Testis (tissue), 3 donors: Measurements from ENCODE around the gene DNASE1L3. TPM values are rescaled to one million over a fixed set of nuclear protein-coding genes. Genes with fewer than 3 reads are reported as not detected.

Experiments
- DNase-seq: peaks from one replicate; pipeline ENCODE4 v3.0.0-alpha.2; 2019
- H3K27ac ChIP-seq, 2 donors: fragments of 200-600 bp; sonication (generic); one replicate each; pipeline ENCODE4 v1.5.1; 2019
- H3K27me3 ChIP-seq: fragments of 200-600 bp; sonication (generic); one replicate; pipeline ENCODE4 v1.5.1; 2019
- H3K36me3 ChIP-seq: fragments of 200-600 bp; sonication (generic); one replicate; pipeline ENCODE4 v1.5.1; 2017; ENCODE audit warnings: low read depth; ENCODE audit errors: missing control alignments
- H3K4me1 ChIP-seq: fragments of 200-600 bp; sonication (generic); one replicate; pipeline ENCODE4 v1.5.1; 2019
- H3K4me3 ChIP-seq, 2 donors: fragments of 200-600 bp; sonication (generic); one replicate each; pipeline ENCODE4 v1.5.1; 2017 to 2019
- H3K9me3 ChIP-seq: fragments of 200-600 bp; sonication (generic); one replicate; pipeline ENCODE4 v1.5.1; 2017
- POLR2A ChIP-seq: fragments of 450-650 bp; IDR thresholded peaks from one replicate; pipeline ENCODE4 v1.6.1; 2017; ENCODE audit warnings: antibody characterized with exemption, mild to moderate bottlenecking, moderate library complexity
- WGBS, 2 donors: methylation state at CpG; one replicate each; pipeline ENCODE4 v1.1.5; 2018; 5-methylcytosine and 5-hydroxymethylcytosine counted together
- intact Hi-C: fragments of 100-400 bp; cut with DNase I; formaldehyde crosslinking; loops from one replicate; pipeline ENCODE4 v1.15.1; 2023; ENCODE audit warnings: low total_unique reads
- polyA plus RNA-seq: library from polyadenylated mRNA; stranded (reverse); fragments of 350-450 nt; fragmentation: Illumina TruSeq; extraction: RNeasy Lipid Tissue Mini Kit (QIAGEN cat#74804); gene quantifications from one replicate; pipeline ENCODE4 v1.2.3, GENCODE V29; 2014; ENCODE audit warnings: low read depth, low replicate concordance; ENCODE audit not compliant: insufficient read depth
- total RNA-seq, 2 donors: library from RNA; depleted of rRNA; stranded (reverse); fragments of >200 nt; gene quantifications; one replicate each; pipeline ENCODE4 v1.2.3, GENCODE V29; 2016
- TF ChIP-seq, protein P1 (sequence below), 3 experiments: fragments of 450-650 bp in 2 of 3; fragments of 200-600 bp in 1 of 3; sonication (generic) in 1 of 3; IDR thresholded peaks; one replicate each; pipeline ENCODE4 v1.5.1; 2016 to 2019; ENCODE audit warnings: antibody characterized with exemption in 3 of 3, mild to moderate bottlenecking in 2 of 3, moderate library complexity in 1 of 3

The DNASE1L3 gene
- total and polyA plus RNA-seq, 3 donors from 2014 or later: 1.2 to 8.2 (median 3.8) TPM

DNA sequence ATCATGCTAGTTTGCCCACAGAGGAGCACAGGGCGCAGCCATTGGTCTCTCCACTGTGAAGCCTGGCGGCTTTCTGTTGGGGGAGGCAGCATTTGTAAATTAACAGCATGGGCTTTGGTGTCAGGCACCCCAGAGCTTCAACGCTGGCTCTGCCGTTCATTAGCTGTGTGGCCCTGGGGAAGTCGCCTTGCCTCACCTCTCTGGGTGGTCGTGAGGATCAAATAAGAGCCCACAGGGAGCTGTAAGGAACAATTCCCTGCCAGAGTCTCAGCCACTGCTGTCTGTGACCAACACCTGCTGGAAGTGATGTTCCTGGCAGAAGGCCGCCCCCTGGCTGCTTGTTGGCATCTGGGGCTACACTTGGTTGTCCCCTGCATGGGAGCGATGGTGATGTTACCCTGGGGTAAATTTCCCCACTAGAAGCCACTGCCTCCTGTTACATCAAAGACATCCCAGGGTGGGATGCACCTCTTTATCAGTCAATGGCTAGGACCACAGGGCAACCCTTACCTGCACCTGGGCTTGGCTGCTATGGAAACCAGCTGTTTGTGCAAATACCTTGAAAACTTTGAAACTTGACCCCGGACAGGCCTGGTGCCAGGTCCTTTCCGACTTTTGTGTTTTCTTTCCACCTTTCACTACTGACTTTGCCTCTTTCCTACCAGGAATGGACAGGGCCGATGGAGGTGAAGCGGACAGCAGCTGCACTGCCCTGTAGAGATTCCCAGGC is 36.9 kb downstream of the DNASE1L3 start:
- no peaks in the 10 kb centered on the region for H3K9me3 ChIP-seq
- TF ChIP-seq, protein P1, sequence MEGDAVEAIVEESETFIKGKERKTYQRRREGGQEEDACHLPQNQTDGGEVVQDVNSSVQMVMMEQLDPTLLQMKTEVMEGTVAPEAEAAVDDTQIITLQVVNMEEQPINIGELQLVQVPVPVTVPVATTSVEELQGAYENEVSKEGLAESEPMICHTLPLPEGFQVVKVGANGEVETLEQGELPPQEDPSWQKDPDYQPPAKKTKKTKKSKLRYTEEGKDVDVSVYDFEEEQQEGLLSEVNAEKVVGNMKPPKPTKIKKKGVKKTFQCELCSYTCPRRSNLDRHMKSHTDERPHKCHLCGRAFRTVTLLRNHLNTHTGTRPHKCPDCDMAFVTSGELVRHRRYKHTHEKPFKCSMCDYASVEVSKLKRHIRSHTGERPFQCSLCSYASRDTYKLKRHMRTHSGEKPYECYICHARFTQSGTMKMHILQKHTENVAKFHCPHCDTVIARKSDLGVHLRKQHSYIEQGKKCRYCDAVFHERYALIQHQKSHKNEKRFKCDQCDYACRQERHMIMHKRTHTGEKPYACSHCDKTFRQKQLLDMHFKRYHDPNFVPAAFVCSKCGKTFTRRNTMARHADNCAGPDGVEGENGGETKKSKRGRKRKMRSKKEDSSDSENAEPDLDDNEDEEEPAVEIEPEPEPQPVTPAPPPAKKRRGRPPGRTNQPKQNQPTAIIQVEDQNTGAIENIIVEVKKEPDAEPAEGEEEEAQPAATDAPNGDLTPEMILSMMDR (IDR thresholded peaks at IDR 0.05): peak in 2 of 3 experiments; percentile 29 to 31
- no peak for TF ChIP-seq POLR2A
- intact Hi-C loops: no loop called here
- no peaks in the 10 kb centered on the region for H3K27me3 ChIP-seq
- no peak overlapping the region for H3K27ac ChIP-seq
- H3K36me3 ChIP-seq: no peaks in the 10 kb centered on the region
- no peak overlapping the region for H3K4me3 ChIP-seq
- peaks cover 36% of the 10 kb centered on the region for H3K4me1 ChIP-seq
- 69 to 79% methylated on average over 10 to 12 of the region's 12 CpGs for WGBS, 2 donors
- DNase-seq: peak; percentile 81

DNA sequence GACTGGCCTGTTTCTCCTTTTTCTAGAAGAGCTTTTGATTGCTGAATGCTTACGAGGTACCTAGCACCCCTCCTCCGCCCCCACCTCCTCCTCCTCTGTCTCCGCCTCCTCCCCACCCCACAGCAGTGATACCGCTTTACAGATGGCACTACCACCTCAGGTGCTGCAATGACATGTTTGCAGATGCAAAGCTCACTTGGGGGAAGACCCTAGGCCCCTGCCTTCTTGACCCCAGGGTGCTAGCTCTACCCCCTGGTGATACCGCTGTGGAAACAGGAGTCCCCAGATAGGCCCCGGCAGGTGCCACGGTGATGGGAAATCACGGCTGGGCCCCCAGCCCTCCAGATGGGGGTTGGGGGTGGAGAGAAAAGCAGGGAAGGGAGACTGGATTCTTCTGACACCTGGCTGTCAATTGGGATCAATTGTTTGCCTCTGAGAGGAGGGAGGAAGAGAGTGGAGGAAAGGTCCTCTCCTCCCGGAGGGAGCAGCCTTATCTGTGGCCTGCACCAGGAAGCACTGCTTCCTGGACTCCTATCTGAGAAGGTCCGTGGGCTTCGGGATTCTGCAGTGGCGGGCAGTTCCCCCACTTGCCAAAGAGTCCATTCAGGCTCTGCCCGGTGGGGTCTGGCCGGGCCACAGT is 37.6 kb downstream of the DNASE1L3 start:
- intact Hi-C loops: no loop called here
- Histone ChIP-seq H3K27ac (no peak overlapping the region), H3K36me3 (no peaks in the 10 kb centered on the region), H3K4me3 (no peak overlapping the region), H3K27me3 (no peaks in the 10 kb centered on the region), H3K4me1 (peaks cover 36% of the 10 kb centered on the region), H3K9me3 (no peaks in the 10 kb centered on the region)
- no peak for TF ChIP-seq POLR2A
- TF ChIP-seq, protein P1 (IDR thresholded peaks at IDR 0.05): no peak
- DNase-seq: no peak
- 79 to 91% methylated on average over 7 to 13 of the region's 14 CpGs for WGBS, 2 donors

DNA sequence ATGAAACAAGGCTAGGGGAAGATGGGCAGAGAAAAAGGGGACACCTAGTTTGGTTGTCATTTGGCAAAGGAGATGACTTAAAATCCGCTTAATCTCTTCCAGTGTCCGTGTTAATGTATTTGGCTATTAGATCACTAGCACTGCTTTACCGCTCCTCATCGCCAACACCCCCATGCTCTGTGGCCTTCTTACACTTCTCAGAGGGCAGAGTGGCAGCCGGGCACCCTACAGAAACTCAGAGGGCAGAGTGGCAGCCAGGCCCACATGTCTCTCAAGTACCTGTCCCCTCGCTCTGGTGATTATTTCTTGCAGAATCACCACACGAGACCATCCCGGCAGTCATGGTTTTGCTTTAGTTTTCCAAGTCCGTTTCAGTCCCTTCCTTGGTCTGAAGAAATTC is 39.6 kb downstream of the DNASE1L3 start:
- no peak for TF ChIP-seq POLR2A
- TF ChIP-seq, protein P1 (IDR thresholded peaks at IDR 0.05): no peak
- no peak overlapping the region for H3K4me3 ChIP-seq
- H3K9me3 ChIP-seq: no peaks in the 10 kb centered on the region
- intact Hi-C loops: no loop called here
- no peak overlapping the region for H3K27ac ChIP-seq
- 90 to 91% methylated on average over 9 of the region's 9 CpGs for WGBS, 2 donors
- no peaks in the 10 kb centered on the region for H3K27me3 ChIP-seq
- H3K4me1 ChIP-seq: peaks cover 44% of the 10 kb centered on the region
- no peak for DNase-seq
- no peaks in the 10 kb centered on the region for H3K36me3 ChIP-seq

DNA sequence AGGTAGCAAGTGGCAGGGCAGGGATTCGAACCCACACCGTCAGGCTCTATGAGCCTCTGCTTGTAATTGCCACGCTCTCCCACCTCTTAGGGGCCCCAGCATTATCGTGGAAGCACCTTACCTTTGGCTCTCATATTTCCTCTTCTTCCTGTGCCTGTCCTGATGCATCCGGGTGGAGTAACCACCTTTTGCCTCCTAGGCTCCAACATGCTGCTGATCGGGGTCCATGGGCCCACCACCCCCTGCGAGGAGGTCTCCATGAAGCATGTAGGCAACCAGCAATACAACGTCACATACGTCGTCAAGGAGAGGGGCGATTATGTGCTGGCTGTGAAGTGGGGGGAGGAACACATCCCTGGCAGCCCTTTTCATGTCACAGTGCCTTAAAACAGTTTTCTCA is 40.4 kb downstream of the DNASE1L3 start:
- Histone ChIP-seq H3K36me3 (no peaks in the 10 kb centered on the region), H3K4me3 (no peak overlapping the region), H3K9me3 (no peaks in the 10 kb centered on the region), H3K27me3 (no peaks in the 10 kb centered on the region), H3K27ac (no peak overlapping the region), H3K4me1 (peaks cover 43% of the 10 kb centered on the region)
- DNase-seq: no peak
- WGBS, 2 donors: 82 to 87% methylated on average over 11 of the region's 11 CpGs
- no peak for TF ChIP-seq POLR2A
- TF ChIP-seq, protein P1 (IDR thresholded peaks at IDR 0.05): no peak
- intact Hi-C loops: no loop called here
